Activated CD8-positive, alpha-beta memory T cell treated with anti-CD3 and anti-CD28 coated beads for 48 hours (primary cell): Measurements from ENCODE around the gene TENT4A.
A peak's percentile ranks its signal among the peaks of the same experiment; 100 is the strongest.

ENCODE experiments used
- DNase-seq, 3 experiments: peaks; one replicate each; pipeline ENCODE4 v3.0.0-alpha.2; 2020; ENCODE audit warnings: low read depth in 2 of 3, low spot score in 2 of 3

Gene TENT4A

GRCh38 chr5:6700074-6700684 is 13.1 kb upstream of the TENT4A start:
- DNase-seq, result no peak

- DNase-seq, result no peak
Measured at GRCh38 chr5:6700685-6701355, 12.4 kb upstream of the TENT4A start.

- DNase-seq, result no peak
Measured at GRCh38 chr5:6701491-6701890, 11.7 kb upstream of the TENT4A start.

GRCh38 chr5:6702633-6703032 is 10.6 kb upstream of the TENT4A start:
- no peak for DNase-seq

DNA sequence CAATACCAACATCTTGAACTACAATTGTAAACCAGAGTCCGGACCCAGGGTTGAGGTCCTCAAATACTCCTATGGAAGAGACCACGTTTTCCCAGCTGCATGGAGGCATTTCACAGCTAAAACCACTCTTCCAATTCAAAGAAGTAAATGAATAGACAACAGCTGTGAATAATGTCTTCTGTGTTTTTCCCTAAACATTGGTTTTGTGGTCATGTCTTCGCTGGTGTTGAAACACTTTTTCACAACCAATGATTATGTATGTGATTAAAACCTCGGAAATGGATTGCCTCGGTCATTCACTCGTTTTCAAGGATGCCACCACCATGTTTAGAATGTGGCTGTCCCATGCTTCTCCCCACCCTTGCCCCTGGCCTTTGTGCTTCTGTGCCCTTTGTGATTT is 9.4 kb upstream of the TENT4A start:
- DNase-seq, result no peak

DNA sequence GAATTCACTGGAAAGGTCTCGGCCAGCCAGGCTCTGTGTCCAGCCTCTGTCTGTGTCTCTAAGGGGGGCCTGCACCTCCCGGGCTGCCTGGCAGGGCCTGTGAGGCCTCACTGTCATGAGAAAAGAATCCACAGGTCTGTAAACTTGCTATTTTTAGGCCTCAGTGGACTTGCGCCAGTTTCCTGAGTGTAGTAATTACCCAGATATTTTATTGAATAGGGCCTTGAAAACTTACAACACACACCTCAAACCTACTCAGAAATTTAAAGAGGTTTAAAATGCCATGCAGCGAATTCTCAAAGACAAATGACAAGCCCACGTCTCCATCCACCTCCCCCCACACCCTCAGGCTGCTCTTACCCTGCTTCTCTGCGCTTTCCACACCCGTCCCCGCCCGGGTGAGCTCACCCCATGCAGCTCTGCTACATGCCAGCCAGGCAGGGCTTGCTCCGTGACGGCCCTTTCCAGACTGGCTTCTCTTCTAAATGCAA is 8.8 kb upstream of the TENT4A start:
- no peak for DNase-seq

DNA sequence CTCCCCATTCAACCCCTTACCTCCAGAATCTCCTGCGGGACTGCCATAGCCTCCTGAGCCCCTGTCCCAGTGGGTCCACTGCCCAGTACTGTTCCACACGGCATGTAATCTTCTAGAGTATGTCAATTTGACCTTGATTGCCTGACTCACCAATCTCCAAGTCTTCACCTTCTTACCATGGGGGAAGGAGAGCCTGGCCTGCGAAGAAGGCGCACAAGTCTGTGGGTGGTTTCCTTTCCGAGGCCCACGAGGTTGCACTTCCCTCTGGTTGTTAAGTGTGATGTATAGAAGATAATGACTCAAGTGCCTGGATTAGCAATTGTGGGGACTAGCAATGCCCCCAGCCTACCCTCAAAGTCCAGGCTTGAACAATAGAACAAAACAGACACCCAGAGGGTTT is 8.1 kb upstream of the TENT4A start:
- DNase-seq, result no peak

DNA sequence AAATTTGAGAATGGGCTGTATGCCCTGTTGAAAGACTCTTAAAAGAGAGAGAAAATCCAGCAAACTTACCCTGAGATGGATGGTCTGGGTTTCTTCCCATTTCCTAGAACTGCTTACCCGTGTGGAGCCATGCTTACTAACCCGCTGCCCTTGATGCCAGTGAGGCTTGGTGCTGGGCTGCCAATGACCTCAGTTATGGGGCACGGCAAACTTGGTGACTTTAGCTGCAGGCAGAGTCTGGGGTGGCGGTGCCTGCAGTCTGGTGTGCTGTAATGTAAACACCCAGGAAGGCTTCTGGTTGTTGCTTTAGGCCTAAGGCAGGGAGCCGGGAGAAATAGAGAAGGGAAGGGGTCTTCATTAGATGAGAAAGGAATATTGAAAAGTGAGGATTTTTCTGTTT is 7.3 kb upstream of the TENT4A start:
- DNase-seq, result no peak

GRCh38 chr5:6707852-6708251 is 5.4 kb upstream of the TENT4A start:
- no peak for DNase-seq

DNA sequence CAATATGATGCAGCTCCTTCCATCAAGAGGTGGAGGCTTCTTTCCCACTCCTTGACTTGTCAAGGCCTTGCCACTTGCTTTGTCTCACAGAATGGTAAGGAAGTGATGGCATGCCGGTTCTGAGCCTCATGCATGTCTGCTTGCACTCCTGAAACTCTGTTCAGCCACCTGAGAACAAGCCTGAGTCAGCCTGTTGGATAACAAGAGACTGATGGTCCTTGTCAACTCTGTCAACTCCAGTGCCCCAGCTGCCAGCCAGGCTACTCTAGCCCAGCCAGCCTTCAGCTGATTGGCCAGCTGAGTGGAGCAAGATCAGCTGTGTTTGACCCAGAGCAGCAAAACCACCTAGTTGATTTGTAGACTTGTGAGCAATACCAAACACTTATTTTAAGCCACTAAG is 4.4 kb upstream of the TENT4A start:
- DNase-seq, result no peak

GRCh38 chr5:6710070-6710469 is 3.2 kb upstream of the TENT4A start:
- no peak for DNase-seq

GRCh38 chr5:6710551-6711318 is 2.5 kb upstream of the TENT4A start:
- DNase-seq, result no peak

GRCh38 chr5:6711409-6712141 is 1.7 kb upstream of the TENT4A start:
- DNase-seq, result no peak

DNA sequence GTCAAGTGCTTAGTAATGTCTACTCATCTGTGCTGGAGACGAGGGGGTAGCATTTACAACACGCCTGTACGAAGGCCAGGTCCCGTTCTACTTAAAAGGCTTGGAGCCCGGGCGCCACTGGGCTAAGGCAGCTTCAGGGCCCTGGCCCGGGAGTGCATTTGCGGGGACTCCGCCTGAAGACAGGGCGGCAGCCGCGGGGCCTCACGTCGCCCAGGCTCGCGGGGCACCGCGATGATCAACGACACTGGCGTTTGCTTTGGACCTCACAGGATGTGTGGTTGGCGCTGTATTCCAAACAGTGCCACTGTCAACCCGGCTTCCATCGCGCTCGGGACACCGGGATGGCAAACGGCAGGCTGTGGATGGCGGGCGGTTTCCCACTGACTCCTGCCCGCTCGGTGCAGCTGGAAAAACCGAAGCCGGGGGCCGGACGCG is 1.1 kb upstream of the TENT4A start:
- DNase-seq, result peak in 2 of 3 experiments; percentile 36 to 39

DNA sequence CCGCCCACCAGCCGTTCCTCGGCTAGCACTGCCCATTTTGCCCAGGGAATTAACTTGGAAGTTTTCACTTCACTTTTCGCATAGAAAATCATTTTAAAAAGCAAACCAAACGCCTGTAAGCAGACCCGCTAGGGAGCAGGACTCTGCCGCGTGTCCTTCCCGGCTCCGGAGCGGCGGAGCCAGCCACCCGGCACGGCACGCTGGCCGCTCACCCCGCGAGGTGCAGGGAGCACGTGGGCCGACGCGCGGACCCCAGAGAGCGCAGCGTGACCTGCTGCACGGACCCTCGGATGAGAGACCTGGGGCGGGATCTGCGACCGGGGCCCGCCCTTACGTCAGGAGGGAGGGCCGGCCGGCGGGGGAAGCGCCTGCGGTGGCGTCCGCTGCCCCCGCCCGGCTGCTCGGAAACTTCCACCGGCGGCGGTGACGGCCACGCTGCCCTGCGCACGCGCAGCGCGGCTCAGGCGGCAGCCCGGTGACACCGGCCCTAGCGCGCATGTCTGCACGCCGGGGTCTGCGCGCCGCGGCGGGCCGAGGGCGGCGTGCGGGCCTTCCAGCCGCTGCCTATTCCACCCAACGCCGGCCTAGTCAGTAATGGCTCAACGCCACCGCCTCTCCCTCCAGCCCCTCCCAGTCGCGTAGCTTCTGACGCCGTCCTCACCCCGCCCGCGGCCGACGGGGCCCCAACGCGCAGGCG is 507 bp upstream of the TENT4A start:
- DNase-seq, result peak; percentile 87 to 99 (median 91)

- no peak for DNase-seq
Measured at GRCh38 chr5:6714226-6715041, 1.2 kb downstream of the TENT4A start.

DNA sequence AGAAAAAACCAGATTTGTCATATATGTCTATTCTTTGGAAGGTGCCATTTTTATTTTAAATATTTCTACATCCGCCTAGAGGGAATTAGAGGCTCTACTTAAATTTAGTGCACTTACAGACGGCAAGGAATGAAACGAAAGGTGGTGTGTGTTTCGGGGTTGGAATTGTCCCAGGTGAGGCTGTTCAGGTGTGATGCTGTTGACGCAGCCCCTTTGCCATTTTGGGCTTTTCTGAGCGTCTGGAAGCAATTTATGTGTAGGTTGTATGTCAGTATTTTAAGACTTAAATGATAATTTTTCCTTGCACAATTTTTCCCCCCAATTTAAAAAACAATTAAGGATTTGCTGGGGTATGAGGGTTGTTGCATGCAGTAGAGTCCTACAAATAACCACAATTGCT is 2.0 kb downstream of the TENT4A start:
- DNase-seq, result no peak

DNA sequence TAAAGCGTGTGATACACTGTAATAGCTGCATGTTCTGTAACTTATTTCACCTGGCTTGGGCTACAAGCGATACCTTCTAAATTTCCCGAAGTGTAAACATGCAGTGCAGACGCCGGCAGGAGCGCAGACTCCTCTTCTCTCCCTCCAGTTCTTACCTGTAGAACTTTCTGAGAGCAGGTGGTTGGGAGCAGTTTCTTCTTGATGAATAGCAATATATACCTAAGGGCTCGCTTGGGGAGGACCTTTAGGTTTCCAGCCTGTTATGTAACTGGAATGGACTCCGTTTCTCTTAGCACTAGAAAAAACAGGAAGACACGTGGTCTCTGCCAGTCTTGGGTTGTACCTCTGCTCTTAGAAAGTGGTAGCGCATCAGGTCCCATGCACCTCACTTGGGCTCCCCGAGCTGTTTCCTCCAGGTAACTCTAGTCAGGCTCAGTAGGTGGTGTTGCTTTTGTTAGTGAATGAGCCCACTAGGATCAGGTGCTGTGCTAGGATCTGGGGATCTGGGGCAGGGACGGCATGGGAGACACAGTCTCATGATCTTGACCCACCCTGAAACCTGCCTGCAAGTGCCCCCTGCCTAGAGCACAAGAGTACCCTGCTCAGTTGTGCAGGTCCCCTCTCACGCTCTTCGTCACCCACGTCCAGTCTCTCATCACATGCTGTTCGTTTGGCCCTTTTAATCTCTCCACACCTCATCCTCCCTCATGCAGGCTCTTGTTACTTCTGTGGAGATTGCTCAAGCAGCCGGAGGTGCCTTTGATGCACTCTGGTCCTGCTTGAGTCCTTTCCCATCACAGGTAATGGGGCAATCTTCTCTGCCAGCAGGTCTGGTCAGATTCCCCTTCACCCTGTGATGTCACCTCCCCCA is 2.8 kb downstream of the TENT4A start:
- DNase-seq, result no peak

- DNase-seq, result no peak
Measured at GRCh38 chr5:6716629-6717149, 3.5 kb downstream of the TENT4A start.
